ENCODE measurements around the gene GLOD5.

GLOD5 gene

GRCh38 chrX:48761674-48762471 is at the start of gene GLOD5:
TSS of gene GLOD5 (plus strand) at chrX:48761747. CDS start at chrX:48761791, 44 bp downstream.
- peak; percentile 85 for DNase-seq

- DNase-seq = no peak
Observed at GRCh38 chrX:48711929-48712505, 49.5 kb upstream of the GLOD5 start.

- DNase-seq = no peak
Observed at GRCh38 chrX:48713847-48714246, 47.7 kb upstream of the GLOD5 start.

- DNase-seq = no peak
Observed at GRCh38 chrX:48714573-48714972, 47.0 kb upstream of the GLOD5 start.

- peak; percentile 22 for DNase-seq
Observed at GRCh38 chrX:48715072-48715471, 46.5 kb upstream of the GLOD5 start.

GRCh38 chrX:48715876-48716502 is 45.6 kb upstream of the GLOD5 start:
- no peak for DNase-seq

GRCh38 chrX:48719958-48720357 is 41.6 kb upstream of the GLOD5 start:
- DNase-seq = no peak

- no peak for DNase-seq
Observed at GRCh38 chrX:48720577-48721250, 40.8 kb upstream of the GLOD5 start.

GRCh38 chrX:48721916-48722315 is 39.6 kb upstream of the GLOD5 start:
- DNase-seq = no peak

GRCh38 chrX:48726596-48726995 is 35.0 kb upstream of the GLOD5 start:
- DNase-seq = no peak

- DNase-seq = no peak
Observed at GRCh38 chrX:48728653-48729052, 32.9 kb upstream of the GLOD5 start.

GRCh38 chrX:48736303-48736702 is 25.2 kb upstream of the GLOD5 start:
- DNase-seq = peak; percentile 3

GRCh38 chrX:48736878-48737212 is 24.7 kb upstream of the GLOD5 start:
- DNase-seq = no peak

- peak; percentile 98 for DNase-seq
Observed at GRCh38 chrX:48737213-48737938, 24.2 kb upstream of the GLOD5 start.

- no peak for DNase-seq
Observed at GRCh38 chrX:48737940-48738339, 23.6 kb upstream of the GLOD5 start.

GRCh38 chrX:48741834-48742233 is 19.7 kb upstream of the GLOD5 start:
- DNase-seq = no peak

- no peak for DNase-seq
Observed at GRCh38 chrX:48745222-48745621, 16.3 kb upstream of the GLOD5 start.

- no peak for DNase-seq
Observed at GRCh38 chrX:48747415-48748016, 14.0 kb upstream of the GLOD5 start.

GRCh38 chrX:48749182-48749581 is 12.4 kb upstream of the GLOD5 start:
- DNase-seq = no peak

GRCh38 chrX:48751343-48751742 is 10.2 kb upstream of the GLOD5 start:
- no peak for DNase-seq

- no peak for DNase-seq
Observed at GRCh38 chrX:48752498-48752897, 9.0 kb upstream of the GLOD5 start.

- DNase-seq = no peak
Observed at GRCh38 chrX:48753708-48754228, 7.8 kb upstream of the GLOD5 start.
